Activated naive CD4-positive, alpha-beta T cell treated with anti-CD3 and anti-CD28 coated beads, Interleukin-2, amount 10 ng/mL, durations not matched to agents 7 days and 5 days (primary cell): ENCODE measurements around the gene SLCO1C1.

ENCODE experiments used
- CTCF ChIA-PET: fragments of 350-600 bp; sonication (Branson Sonifier 250); formaldehyde crosslinking; loops from one replicate; lab custom pipeline; 2021; ENCODE audit warnings: antibody characterized with exemption; lab: Charles Lee
- DNase-seq: peaks from one replicate; pipeline ENCODE4 v3.0.0-alpha.2; 2020
- H3K27ac Mint-ChIP-seq: one replicate; pipeline ENCODE4 v1.8.0; 2021; ENCODE audit warnings: mild to moderate bottlenecking, moderate library complexity, mixed read lengths
- H3K27me3 Mint-ChIP-seq: one replicate; pipeline ENCODE4 v1.8.0; 2021; ENCODE audit warnings: mild to moderate bottlenecking, mixed read lengths
- H3K36me3 Mint-ChIP-seq: one replicate; pipeline ENCODE4 v1.8.0; 2021; ENCODE audit warnings: mixed read lengths
- H3K4me1 Mint-ChIP-seq: one replicate; pipeline ENCODE4 v1.8.0; 2021; ENCODE audit warnings: mixed read lengths
- H3K4me3 Mint-ChIP-seq: one replicate; pipeline ENCODE4 v1.8.0; 2021; ENCODE audit warnings: mild to moderate bottlenecking, moderate library complexity, mixed read lengths
- H3K9me3 Mint-ChIP-seq: one replicate; pipeline ENCODE4 v1.8.0; 2021; ENCODE audit warnings: mixed read lengths

SLCO1C1 gene

GRCh38 chr12:20695232-20695631 is at the start of gene SLCO1C1:
SLCO1C1 (plus strand) TSS chr12:20695332; CDS start chr12:20699577, 4,245 bp downstream.
- Mint-ChIP-seq H3K9me3 (no peaks in the 10 kb centered on the region), H3K4me1 (no peaks in the 10 kb centered on the region), H3K36me3 (no peaks in the 10 kb centered on the region), H3K4me3 (no peak within 1 kb of the TSS), H3K27me3 (no peaks in the 10 kb centered on the region), H3K27ac (no peak within 1 kb of the TSS)
- CTCF ChIA-PET: no interaction called here
- no peak for DNase-seq

- H3K9me3 Mint-ChIP-seq: no peaks in the 10 kb centered on the region
- no peaks in the 10 kb centered on the region for H3K27me3 Mint-ChIP-seq
- H3K36me3 Mint-ChIP-seq: no peaks in the 10 kb centered on the region
- H3K4me3 Mint-ChIP-seq: no peak overlapping the region
- no peak overlapping the region for H3K27ac Mint-ChIP-seq
- CTCF ChIA-PET: no interaction called here
- no peak for DNase-seq
- H3K4me1 Mint-ChIP-seq: no peaks in the 10 kb centered on the region
Observed at GRCh38 chr12:20646239-20646827, 48.8 kb upstream of the SLCO1C1 start.

GRCh38 chr12:20653871-20654270 is 41.3 kb upstream of the SLCO1C1 start:
- no peak overlapping the region for H3K4me3 Mint-ChIP-seq
- no peak overlapping the region for H3K27ac Mint-ChIP-seq
- CTCF ChIA-PET: no interaction called here
- no peaks in the 10 kb centered on the region for H3K27me3 Mint-ChIP-seq
- H3K36me3 Mint-ChIP-seq: no peaks in the 10 kb centered on the region
- no peaks in the 10 kb centered on the region for H3K9me3 Mint-ChIP-seq
- no peak for DNase-seq
- no peaks in the 10 kb centered on the region for H3K4me1 Mint-ChIP-seq

GRCh38 chr12:20656600-20656999 is 38.5 kb upstream of the SLCO1C1 start:
- no peak overlapping the region for H3K4me3 Mint-ChIP-seq
- peaks cover 16% of the 10 kb centered on the region for H3K9me3 Mint-ChIP-seq
- H3K27me3 Mint-ChIP-seq: no peaks in the 10 kb centered on the region
- CTCF ChIA-PET: no interaction called here
- DNase-seq: no peak
- no peaks in the 10 kb centered on the region for H3K36me3 Mint-ChIP-seq
- no peak overlapping the region for H3K27ac Mint-ChIP-seq
- H3K4me1 Mint-ChIP-seq: no peaks in the 10 kb centered on the region

- CTCF ChIA-PET: no interaction called here
- no peak overlapping the region for H3K4me3 Mint-ChIP-seq
- no peaks in the 10 kb centered on the region for H3K4me1 Mint-ChIP-seq
- peaks cover 24% of the 10 kb centered on the region for H3K9me3 Mint-ChIP-seq
- H3K27me3 Mint-ChIP-seq: no peaks in the 10 kb centered on the region
- no peaks in the 10 kb centered on the region for H3K36me3 Mint-ChIP-seq
- no peak for DNase-seq
- no peak overlapping the region for H3K27ac Mint-ChIP-seq
Observed at GRCh38 chr12:20657496-20657895, 37.6 kb upstream of the SLCO1C1 start.

GRCh38 chr12:20681334-20681733 is 13.8 kb upstream of the SLCO1C1 start:
- CTCF ChIA-PET: no interaction called here
- Mint-ChIP-seq H3K27ac (no peak overlapping the region), H3K27me3 (no peaks in the 10 kb centered on the region), H3K9me3 (peaks cover 6% of the 10 kb centered on the region), H3K36me3 (no peaks in the 10 kb centered on the region), H3K4me3 (no peak overlapping the region), H3K4me1 (no peaks in the 10 kb centered on the region)
- DNase-seq: no peak

GRCh38 chr12:20696181-20696905 is 1.2 kb downstream of the SLCO1C1 start:
- no peaks in the 10 kb centered on the region for H3K27me3 Mint-ChIP-seq
- no peak for DNase-seq
- H3K4me1 Mint-ChIP-seq: no peaks in the 10 kb centered on the region
- H3K4me3 Mint-ChIP-seq: no peak overlapping the region
- no peaks in the 10 kb centered on the region for H3K9me3 Mint-ChIP-seq
- no peaks in the 10 kb centered on the region for H3K36me3 Mint-ChIP-seq
- H3K27ac Mint-ChIP-seq: no peak overlapping the region
- CTCF ChIA-PET: no interaction called here

GRCh38 chr12:20701106-20701505 is 6.0 kb downstream of the SLCO1C1 start:
- Mint-ChIP-seq H3K27me3 (no peaks in the 10 kb centered on the region), H3K4me1 (no peaks in the 10 kb centered on the region), H3K36me3 (no peaks in the 10 kb centered on the region), H3K9me3 (no peaks in the 10 kb centered on the region), H3K27ac (no peak overlapping the region), H3K4me3 (no peak overlapping the region)
- DNase-seq: no peak
- CTCF ChIA-PET: no interaction called here

- no peaks in the 10 kb centered on the region for H3K36me3 Mint-ChIP-seq
- no peaks in the 10 kb centered on the region for H3K27me3 Mint-ChIP-seq
- H3K9me3 Mint-ChIP-seq: peaks cover 4% of the 10 kb centered on the region
- DNase-seq: no peak
- no peaks in the 10 kb centered on the region for H3K4me1 Mint-ChIP-seq
- no peak overlapping the region for H3K4me3 Mint-ChIP-seq
- H3K27ac Mint-ChIP-seq: no peak overlapping the region
- CTCF ChIA-PET: no interaction called here
Observed at GRCh38 chr12:20704860-20705259, 9.7 kb downstream of the SLCO1C1 start.

GRCh38 chr12:20711846-20712245 is 16.7 kb downstream of the SLCO1C1 start:
- CTCF ChIA-PET: no interaction called here
- H3K9me3 Mint-ChIP-seq: peaks cover 4% of the 10 kb centered on the region

GRCh38 chr12:20716037-20716436 is 20.9 kb downstream of the SLCO1C1 start:
- Mint-ChIP-seq H3K4me3 (no peak overlapping the region), H3K9me3 (no peaks in the 10 kb centered on the region), H3K27ac (no peak overlapping the region), H3K27me3 (no peaks in the 10 kb centered on the region), H3K4me1 (no peaks in the 10 kb centered on the region), H3K36me3 (no peaks in the 10 kb centered on the region)
- CTCF ChIA-PET: no interaction called here
- no peak for DNase-seq

More at GRCh38 chr12:20711846-20712245, 16.7 kb downstream of the SLCO1C1 start:
- Mint-ChIP-seq H3K27ac (no peak overlapping the region), H3K4me3 (no peak overlapping the region), H3K27me3 (no peaks in the 10 kb centered on the region), H3K4me1 (no peaks in the 10 kb centered on the region), H3K36me3 (no peaks in the 10 kb centered on the region)
- no peak for DNase-seq

GRCh38 chr12:20716985-20717384 is 21.9 kb downstream of the SLCO1C1 start:
- H3K4me3 Mint-ChIP-seq: no peak overlapping the region
- DNase-seq: no peak
- no peaks in the 10 kb centered on the region for H3K4me1 Mint-ChIP-seq
- H3K9me3 Mint-ChIP-seq: no peaks in the 10 kb centered on the region
- H3K36me3 Mint-ChIP-seq: no peaks in the 10 kb centered on the region
- H3K27me3 Mint-ChIP-seq: no peaks in the 10 kb centered on the region
- CTCF ChIA-PET: no interaction called here
- H3K27ac Mint-ChIP-seq: no peak overlapping the region

GRCh38 chr12:20718294-20718693 is 23.2 kb downstream of the SLCO1C1 start:
- no peaks in the 10 kb centered on the region for H3K36me3 Mint-ChIP-seq
- H3K27ac Mint-ChIP-seq: no peak overlapping the region
- H3K4me3 Mint-ChIP-seq: no peak overlapping the region
- DNase-seq: no peak
- no peaks in the 10 kb centered on the region for H3K27me3 Mint-ChIP-seq
- CTCF ChIA-PET: no interaction called here
- H3K9me3 Mint-ChIP-seq: no peaks in the 10 kb centered on the region
- H3K4me1 Mint-ChIP-seq: no peaks in the 10 kb centered on the region

GRCh38 chr12:20722142-20722541 is 27.0 kb downstream of the SLCO1C1 start:
- H3K4me1 Mint-ChIP-seq: no peaks in the 10 kb centered on the region
- no peak overlapping the region for H3K27ac Mint-ChIP-seq
- H3K27me3 Mint-ChIP-seq: no peaks in the 10 kb centered on the region

GRCh38 chr12:20731274-20731673 is 36.1 kb downstream of the SLCO1C1 start:
- H3K9me3 Mint-ChIP-seq: no peaks in the 10 kb centered on the region
- H3K4me3 Mint-ChIP-seq: no peak overlapping the region
- no peaks in the 10 kb centered on the region for H3K36me3 Mint-ChIP-seq
- no peaks in the 10 kb centered on the region for H3K27me3 Mint-ChIP-seq
- DNase-seq: no peak
- no peaks in the 10 kb centered on the region for H3K4me1 Mint-ChIP-seq
- H3K27ac Mint-ChIP-seq: no peak overlapping the region
- CTCF ChIA-PET: no interaction called here

More at GRCh38 chr12:20722142-20722541, 27.0 kb downstream of the SLCO1C1 start:
- no peak overlapping the region for H3K4me3 Mint-ChIP-seq
- CTCF ChIA-PET: no interaction called here
- no peaks in the 10 kb centered on the region for H3K36me3 Mint-ChIP-seq
- no peak for DNase-seq
- no peaks in the 10 kb centered on the region for H3K9me3 Mint-ChIP-seq
